ENCODE data around the gene TCHH. TPM values are rescaled to one million over a fixed set of nuclear protein-coding genes. Genes with fewer than 3 reads are reported as not detected.

Gene TCHH
- total RNA-seq, 2 experiments from 2014 or later = 0.08 TPM; not detected in 1

DNA sequence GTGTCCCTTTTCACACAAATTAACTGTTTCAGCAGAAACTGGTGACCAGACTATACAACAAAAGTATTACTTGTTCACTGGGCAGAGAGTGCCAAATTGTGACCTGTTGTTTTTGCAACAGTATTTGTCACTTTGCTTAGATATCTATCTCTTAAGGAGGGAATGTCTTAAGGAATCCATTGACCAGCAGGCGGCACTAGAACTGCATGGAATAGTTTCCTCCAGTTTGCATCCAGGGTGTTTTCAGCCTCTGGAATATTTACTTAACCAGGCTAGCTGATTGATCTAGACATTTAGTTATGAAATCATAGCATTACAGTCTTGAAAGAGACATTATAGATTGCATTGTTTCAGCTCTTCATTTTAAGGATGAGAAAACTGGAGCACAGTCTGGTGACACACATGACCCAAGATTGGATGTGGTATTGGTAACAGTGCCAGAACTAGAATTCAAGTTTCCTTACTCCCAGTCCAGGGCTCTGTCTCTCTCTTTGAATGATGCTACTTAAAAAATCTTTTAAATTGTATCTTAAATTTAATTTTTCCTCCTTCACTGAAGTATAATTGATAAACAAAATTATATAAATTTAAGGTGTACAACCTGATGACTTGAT lies 26.8 kb upstream of the TCHH start:
- H3K4me3 Mint-ChIP-seq = no peak overlapping the region
- DNase-seq = peak; percentile 30
- no peak overlapping the region for H3K27ac Mint-ChIP-seq
- ChIA-PET CTCF (interaction anchor here (1.5 kb wide), 1 partner anchor 39 kb away, joined by 4 read pairs; no protein-coding TSS in a partner anchor), POLR2A (no interaction called here)
- no peak for ATAC-seq
- peaks cover 17% of the 10 kb centered on the region for H3K27me3 Mint-ChIP-seq (ENCODE audit: low read depth)
- no peaks in the 10 kb centered on the region for H3K9me3 Mint-ChIP-seq (ENCODE audit: insufficient read depth)
- no peaks in the 10 kb centered on the region for H3K36me3 Mint-ChIP-seq (ENCODE audit: low read depth)
- H3K4me1 Mint-ChIP-seq (ENCODE audit: low read depth) = no peaks in the 10 kb centered on the region

DNA sequence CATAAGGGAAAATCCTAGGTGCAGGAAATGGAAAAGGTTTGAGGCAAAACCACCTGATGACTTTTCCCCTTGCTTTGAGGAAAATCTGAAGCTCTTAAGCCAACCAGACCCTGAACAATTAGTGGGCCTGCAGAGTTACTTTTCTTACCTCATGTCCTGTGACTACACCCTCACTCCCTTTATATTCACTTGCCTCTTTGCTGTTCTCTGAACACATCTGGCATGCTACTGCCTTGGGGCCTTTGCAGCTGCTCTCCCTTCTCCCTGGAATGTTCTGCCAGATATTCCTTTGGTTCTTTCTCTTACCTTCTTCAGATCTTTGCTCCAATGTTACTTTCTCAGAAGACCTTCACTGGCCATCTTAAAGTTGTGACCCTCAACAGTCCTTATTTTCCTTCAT lies 22.0 kb upstream of the TCHH start:
- CTCF ChIA-PET = interaction anchor here (1.2 kb wide), 1 partner anchor 210 kb away, joined by 3 read pairs; no protein-coding TSS in a partner anchor
- Mint-ChIP-seq H3K27ac (no peak overlapping the region), H3K4me3 (no peak overlapping the region), H3K36me3 (ENCODE audit: low read depth) (no peaks in the 10 kb centered on the region), H3K27me3 (ENCODE audit: low read depth) (peaks cover 38% of the 10 kb centered on the region), H3K9me3 (ENCODE audit: insufficient read depth) (no peaks in the 10 kb centered on the region), H3K4me1 (ENCODE audit: low read depth) (no peaks in the 10 kb centered on the region)
- ATAC-seq = no peak
- POLR2A ChIA-PET = no interaction called here
- DNase-seq = no peak

DNA sequence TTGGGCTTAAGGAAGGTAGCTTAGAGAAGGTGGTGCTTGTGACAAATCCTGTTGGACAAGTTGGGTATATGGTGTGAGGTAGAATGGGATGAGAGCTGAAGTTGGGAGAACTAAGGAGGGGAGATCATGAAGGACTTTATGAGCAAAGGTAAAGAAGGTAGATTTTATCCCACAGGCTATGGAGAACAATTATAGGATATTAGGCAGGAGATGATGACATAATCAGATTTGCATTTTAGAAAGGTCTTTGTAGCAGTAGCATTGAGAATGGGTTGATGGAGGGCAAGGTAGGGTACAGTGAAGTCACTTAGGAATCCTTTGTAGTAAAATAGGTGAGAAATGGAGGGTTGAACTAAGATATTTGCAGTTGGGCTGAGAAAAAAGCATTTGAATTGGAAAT lies 14.9 kb upstream of the TCHH start:
- H3K27me3 Mint-ChIP-seq (ENCODE audit: low read depth) = peaks cover 47% of the 10 kb centered on the region
- no peak for ATAC-seq
- POLR2A ChIA-PET = no interaction called here

DNA sequence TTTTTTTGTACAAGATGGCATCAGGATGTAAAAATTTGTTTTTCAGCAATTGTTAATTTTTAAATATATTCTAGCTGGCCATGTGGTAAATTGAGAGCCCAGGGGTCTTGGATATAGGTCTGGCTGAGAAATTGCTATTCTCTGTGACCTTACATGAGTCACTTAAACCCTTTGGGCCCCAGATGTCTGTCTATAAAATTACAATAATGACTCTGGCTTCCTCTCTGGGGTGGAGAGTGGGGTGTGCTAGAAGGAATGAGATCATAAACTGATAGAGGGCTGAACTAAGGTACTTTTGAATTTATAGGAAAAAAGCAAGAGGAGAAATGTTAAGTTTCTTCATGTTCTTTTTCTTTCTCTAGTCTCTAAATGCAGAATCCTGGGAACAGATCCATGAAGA lies 12.4 kb upstream of the TCHH start:
- Mint-ChIP-seq H3K36me3 (ENCODE audit: low read depth) (no peaks in the 10 kb centered on the region), H3K4me3 (no peak overlapping the region), H3K27ac (no peak overlapping the region), H3K4me1 (ENCODE audit: low read depth) (peaks cover 5% of the 10 kb centered on the region), H3K27me3 (ENCODE audit: low read depth) (peaks cover 44% of the 10 kb centered on the region), H3K9me3 (ENCODE audit: insufficient read depth) (no peaks in the 10 kb centered on the region)
- ATAC-seq (no peak), DNase-seq (no peak)
- CTCF ChIA-PET = no interaction called here
- POLR2A ChIA-PET = no interaction called here

More for the DNA sequence above, 14.9 kb upstream of the TCHH start:
- H3K4me3 Mint-ChIP-seq = no peak overlapping the region
- H3K9me3 Mint-ChIP-seq (ENCODE audit: insufficient read depth) = no peaks in the 10 kb centered on the region
- DNase-seq = no peak
- no peaks in the 10 kb centered on the region for H3K36me3 Mint-ChIP-seq (ENCODE audit: low read depth)
- H3K4me1 Mint-ChIP-seq (ENCODE audit: low read depth) = peaks cover 5% of the 10 kb centered on the region
- H3K27ac Mint-ChIP-seq = no peak overlapping the region
- CTCF ChIA-PET = no interaction called here

DNA sequence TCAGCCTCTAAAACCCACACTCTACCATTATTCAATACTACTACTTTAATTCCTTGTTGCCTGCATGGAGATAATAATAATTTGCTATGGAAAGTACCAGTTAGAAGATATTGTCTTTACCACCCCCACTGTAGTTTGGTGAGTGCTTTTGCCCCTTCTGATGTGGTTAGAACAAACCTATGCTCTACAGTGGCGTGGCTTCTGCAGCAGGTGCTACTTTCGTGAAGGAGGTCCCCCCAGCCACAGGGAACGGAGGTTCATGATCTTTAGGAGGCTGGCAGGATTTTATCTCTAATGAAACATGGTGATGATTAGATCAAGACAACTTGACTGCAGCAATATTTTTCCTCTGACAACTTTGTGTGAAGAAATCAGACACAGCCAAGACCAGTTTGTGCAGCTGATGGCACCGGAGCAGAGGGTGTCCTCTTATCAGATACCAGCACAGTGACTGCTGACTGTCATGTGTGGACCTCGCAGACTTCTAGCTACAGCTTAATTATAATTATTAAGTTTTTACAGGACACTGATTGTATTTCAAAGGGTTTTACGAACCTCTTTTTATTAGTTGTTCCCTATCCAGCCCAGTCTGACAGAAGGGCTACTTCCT lies 10.7 kb upstream of the TCHH start:
- Mint-ChIP-seq H3K4me3 (no peak overlapping the region), H3K9me3 (ENCODE audit: insufficient read depth) (no peaks in the 10 kb centered on the region), H3K27ac (no peak overlapping the region), H3K4me1 (ENCODE audit: low read depth) (peaks cover 5% of the 10 kb centered on the region), H3K36me3 (ENCODE audit: low read depth) (no peaks in the 10 kb centered on the region), H3K27me3 (ENCODE audit: low read depth) (peaks cover 46% of the 10 kb centered on the region)
- POLR2A ChIA-PET = no interaction called here
- ATAC-seq (no peak), DNase-seq (no peak)
- CTCF ChIA-PET = interaction anchor here (1.0 kb wide), 1 partner anchor 333 kb away, joined by 3 read pairs; no protein-coding TSS in a partner anchor

DNA sequence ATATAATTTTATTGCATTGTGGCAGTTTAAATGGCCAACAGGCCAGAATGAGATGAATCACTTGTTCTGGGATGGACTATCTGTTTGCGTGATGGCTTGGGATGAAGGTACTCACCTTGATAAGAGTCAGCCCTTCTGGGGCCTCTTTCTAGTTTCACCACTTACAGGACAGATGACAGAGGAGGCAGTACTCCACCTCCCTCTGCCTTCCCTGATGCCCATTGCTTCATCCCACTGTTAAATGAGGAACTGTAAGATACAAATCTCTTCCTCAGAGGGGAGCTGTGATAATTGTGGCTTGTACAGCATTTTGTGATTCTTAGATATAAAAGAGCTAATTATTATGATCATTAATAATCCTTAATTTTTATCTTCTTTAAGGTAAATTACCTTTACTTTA lies 3.7 kb upstream of the TCHH start:
- H3K36me3 Mint-ChIP-seq (ENCODE audit: low read depth) = no peaks in the 10 kb centered on the region
- no peaks in the 10 kb centered on the region for H3K9me3 Mint-ChIP-seq (ENCODE audit: insufficient read depth)
- no peak overlapping the region for H3K27ac Mint-ChIP-seq
- POLR2A ChIA-PET = no interaction called here
- ATAC-seq (no peak), DNase-seq (no peak)
- H3K27me3 Mint-ChIP-seq (ENCODE audit: low read depth) = peaks cover 59% of the 10 kb centered on the region
- H3K4me1 Mint-ChIP-seq (ENCODE audit: low read depth) = no peaks in the 10 kb centered on the region
- CTCF ChIA-PET = no interaction called here
- no peak overlapping the region for H3K4me3 Mint-ChIP-seq

DNA sequence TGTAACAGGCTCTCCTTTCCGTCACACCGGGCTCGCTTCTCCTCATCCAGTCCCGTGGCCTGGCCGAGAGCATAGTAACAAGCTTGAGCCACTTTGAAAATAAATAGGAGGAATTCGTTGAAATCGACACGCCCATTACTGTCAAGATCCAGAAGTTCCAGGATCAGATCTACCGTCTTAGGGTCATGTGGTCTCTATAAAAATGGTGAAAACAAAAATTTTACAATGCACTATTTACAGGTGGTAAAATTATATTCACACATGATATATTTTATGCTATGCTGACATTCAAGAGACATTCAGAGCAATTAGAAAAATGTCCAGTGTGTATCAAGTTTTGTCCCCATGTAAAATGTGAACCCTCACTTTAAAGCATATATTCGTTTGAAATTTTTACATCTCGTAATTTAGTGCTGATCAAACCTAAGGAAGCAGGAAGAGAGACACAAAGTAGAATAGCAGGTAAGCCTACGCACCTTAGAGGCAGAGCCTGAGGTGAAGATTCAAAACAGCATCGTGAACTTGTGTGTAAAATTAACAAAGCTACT lies 2.3 kb downstream of the TCHH start:
- Mint-ChIP-seq H3K9me3 (ENCODE audit: insufficient read depth) (no peaks in the 10 kb centered on the region), H3K27me3 (ENCODE audit: low read depth) (peaks cover 31% of the 10 kb centered on the region), H3K4me1 (ENCODE audit: low read depth) (peaks cover 4% of the 10 kb centered on the region), H3K36me3 (ENCODE audit: low read depth) (no peaks in the 10 kb centered on the region), H3K4me3 (no peak overlapping the region), H3K27ac (no peak overlapping the region)
- ChIA-PET POLR2A (no interaction called here), CTCF (interaction anchor here (0.9 to 2.1 kb wide), 5 partner anchors 27 to 345 kb away, joined by 3 to 8 read pairs (median 6); no protein-coding TSS in a partner anchor)
- no peak for DNase-seq
- ATAC-seq = no peak

DNA sequence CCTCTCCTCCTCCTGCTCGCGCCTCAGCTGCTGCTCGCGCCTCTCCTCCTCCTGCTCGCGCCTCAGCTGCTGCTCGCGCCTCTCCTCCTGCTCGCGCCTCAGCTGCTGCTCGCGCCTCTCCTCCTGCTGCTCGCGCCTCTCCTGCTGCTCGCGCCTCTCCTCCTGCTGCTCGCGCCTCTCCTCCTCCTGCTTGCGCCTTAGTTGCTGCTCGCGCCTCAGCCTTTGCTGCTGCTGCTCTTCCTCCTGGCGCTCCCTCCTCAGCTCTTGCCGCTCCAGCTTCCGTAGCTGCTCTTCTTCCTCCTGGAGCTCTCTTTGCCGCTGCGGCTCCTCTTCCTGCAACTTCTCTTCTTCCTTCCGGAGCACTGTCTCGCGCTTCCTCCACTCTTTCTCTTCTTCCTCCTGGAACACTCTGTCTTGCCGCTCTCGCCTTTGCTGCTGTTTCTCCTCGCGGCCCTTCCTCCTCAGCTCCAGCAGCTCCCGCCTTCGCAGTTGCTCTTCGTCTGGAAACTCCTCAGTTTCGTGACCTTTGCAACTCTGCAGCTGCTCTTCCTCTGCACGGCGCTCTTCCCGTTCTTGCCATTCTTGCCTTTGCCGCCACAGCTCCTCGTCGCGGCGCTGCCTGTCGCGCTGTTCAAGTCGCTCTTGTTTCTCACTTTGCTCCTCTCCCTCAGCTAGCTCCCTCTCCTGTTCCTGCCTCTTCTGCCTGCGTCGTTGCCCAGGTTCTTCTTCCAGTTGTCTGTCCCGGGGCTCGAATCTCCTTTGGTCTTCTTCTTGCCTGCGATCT lies 3.0 kb downstream of the TCHH start:
- Mint-ChIP-seq H3K27me3 (ENCODE audit: low read depth) (peaks cover 28% of the 10 kb centered on the region), H3K9me3 (ENCODE audit: insufficient read depth) (no peaks in the 10 kb centered on the region), H3K4me1 (ENCODE audit: low read depth) (peaks cover 5% of the 10 kb centered on the region), H3K4me3 (no peak overlapping the region), H3K27ac (no peak overlapping the region), H3K36me3 (ENCODE audit: low read depth) (no peaks in the 10 kb centered on the region)
- CTCF ChIA-PET = interaction anchor here (0.9 to 2.1 kb wide), 8 partner anchors 25 to 346 kb away, joined by 3 to 8 read pairs (median 4); no protein-coding TSS in a partner anchor
- POLR2A ChIA-PET = no interaction called here
- no peak for ATAC-seq
- no peak for DNase-seq

DNA sequence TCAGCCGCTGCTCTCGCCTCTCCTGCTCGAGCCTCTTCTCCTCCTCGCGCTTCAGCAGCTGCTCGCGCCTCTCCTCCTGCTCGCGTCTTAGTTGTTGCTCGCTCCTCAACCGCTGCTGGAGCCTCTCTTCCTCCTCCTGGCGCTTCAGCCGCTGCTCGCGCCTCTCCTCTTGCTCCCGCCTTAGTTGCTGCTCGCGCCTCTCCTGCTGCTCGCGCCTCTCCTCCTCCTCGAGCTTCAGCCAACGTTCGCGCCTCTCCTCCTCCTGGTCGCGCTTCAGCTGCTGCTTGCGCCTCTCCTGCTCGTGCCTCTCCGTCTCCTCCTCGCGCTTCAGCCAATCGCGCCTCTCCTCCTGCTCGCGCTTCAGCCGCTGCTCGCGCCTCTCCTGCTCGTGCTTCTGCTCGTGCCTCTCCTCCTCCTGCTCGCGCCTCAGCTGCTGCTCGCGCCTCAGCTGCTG lies 3.7 kb downstream of the TCHH start:
- DNase-seq (peak; percentile 48), ATAC-seq (peak; percentile 41)
- Mint-ChIP-seq H3K27ac (no peak overlapping the region), H3K36me3 (ENCODE audit: low read depth) (no peaks in the 10 kb centered on the region), H3K9me3 (ENCODE audit: insufficient read depth) (no peaks in the 10 kb centered on the region), H3K4me1 (ENCODE audit: low read depth) (peaks cover 5% of the 10 kb centered on the region), H3K27me3 (ENCODE audit: low read depth) (peaks cover 21% of the 10 kb centered on the region), H3K4me3 (no peak overlapping the region)
- POLR2A ChIA-PET = no interaction called here
- CTCF ChIA-PET = interaction anchor here (1.1 to 2.3 kb wide), 14 partner anchors 24 to 347 kb away, joined by 3 to 11 read pairs (median 4); no protein-coding TSS in a partner anchor

DNA sequence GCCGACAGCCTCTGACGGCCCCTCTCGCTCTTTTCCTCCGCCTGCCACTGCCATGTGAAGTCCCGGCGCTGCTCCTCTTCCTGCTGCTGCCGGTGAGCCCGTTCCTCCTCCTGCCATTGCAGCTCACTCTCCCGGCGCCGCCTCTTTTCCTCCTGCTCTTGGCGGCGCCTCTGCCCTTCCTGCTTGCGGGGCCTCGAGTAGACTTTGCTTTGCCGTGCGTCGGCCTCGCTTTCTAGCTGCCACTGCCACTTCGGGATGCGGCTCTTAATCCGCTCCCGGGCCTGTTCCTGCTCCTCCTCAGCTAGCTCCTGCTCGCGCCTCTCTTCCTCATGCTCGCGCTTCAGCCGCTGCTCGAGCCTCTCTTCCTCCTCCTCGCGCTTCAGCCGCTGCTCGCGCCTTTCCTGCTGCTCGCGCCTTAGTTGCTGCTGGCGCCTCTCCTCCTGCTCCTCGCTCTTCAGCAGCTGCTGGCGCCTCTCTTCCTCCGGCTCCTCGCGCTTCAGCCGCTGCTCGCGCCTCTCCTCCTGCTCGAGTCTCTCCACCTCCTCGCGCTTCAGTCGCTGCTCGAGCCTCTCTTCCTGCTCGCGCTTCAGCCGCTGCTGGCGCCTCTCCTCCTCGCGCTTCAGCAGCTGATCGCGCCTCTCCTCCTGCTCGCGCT lies 4.3 kb downstream of the TCHH start:
- DNase-seq (peak; percentile 44), ATAC-seq (peak; percentile 70)
- ChIA-PET CTCF (interaction anchor here (1.0 to 2.3 kb wide), 17 partner anchors 22 to 348 kb away, joined by 3 to 12 read pairs (median 4); no protein-coding TSS in a partner anchor), POLR2A (interaction anchor here (0.6 kb wide), 1 partner anchor 624 kb away, joined by 3 read pairs; no protein-coding TSS in a partner anchor)
- Mint-ChIP-seq H3K4me3 (no peak overlapping the region), H3K27ac (no peak overlapping the region), H3K36me3 (ENCODE audit: low read depth) (no peaks in the 10 kb centered on the region), H3K4me1 (ENCODE audit: low read depth) (peaks cover 5% of the 10 kb centered on the region), H3K9me3 (ENCODE audit: insufficient read depth) (no peaks in the 10 kb centered on the region), H3K27me3 (ENCODE audit: low read depth) (peaks cover 20% of the 10 kb centered on the region)

DNA sequence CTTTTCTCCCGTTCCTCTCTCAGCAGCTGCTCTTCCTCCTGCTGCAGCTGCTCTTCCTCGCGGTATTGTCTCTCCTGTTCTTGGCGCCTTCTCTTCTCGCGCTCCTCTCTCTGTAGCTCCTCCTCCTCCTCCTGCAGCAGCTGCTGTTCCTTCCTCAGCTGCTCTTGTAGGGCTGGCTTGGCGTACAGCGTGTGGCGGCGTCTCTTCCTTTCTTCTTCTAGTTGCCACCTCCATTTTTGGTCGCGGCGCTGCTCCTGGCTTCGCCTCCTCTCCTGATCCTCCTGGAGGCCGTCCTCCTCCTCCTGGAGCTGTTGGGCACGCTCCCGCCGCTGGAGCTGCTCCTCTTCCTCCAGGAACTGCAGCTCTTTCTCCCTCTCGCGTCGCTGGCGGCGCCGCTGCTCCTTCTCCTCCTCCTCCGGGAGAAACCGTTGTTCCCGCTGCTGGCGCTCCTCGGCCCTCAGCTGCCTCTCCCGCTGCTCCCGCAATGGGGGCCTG lies 4.8 kb downstream of the TCHH start:
- Mint-ChIP-seq H3K9me3 (ENCODE audit: insufficient read depth) (no peaks in the 10 kb centered on the region), H3K36me3 (ENCODE audit: low read depth) (no peaks in the 10 kb centered on the region), H3K27ac (no peak overlapping the region), H3K4me3 (no peak overlapping the region), H3K27me3 (ENCODE audit: low read depth) (peaks cover 20% of the 10 kb centered on the region), H3K4me1 (ENCODE audit: low read depth) (peaks cover 5% of the 10 kb centered on the region)
- ChIA-PET POLR2A (interaction anchor here (0.6 kb wide), 1 partner anchor 625 kb away, joined by 3 read pairs; no protein-coding TSS in a partner anchor), CTCF (interaction anchor here (1.0 to 2.3 kb wide), 17 partner anchors 15 to 348 kb away, joined by 3 to 12 read pairs (median 4); no protein-coding TSS in a partner anchor)
- peak; percentile 49 for ATAC-seq
- DNase-seq = peak; percentile 43
